Right lobe of liver (tissue), 6 donors: ENCODE data around the gene ADIRF. TPM values are rescaled to one million over a fixed set of nuclear protein-coding genes. Genes with fewer than 3 reads are reported as not detected.
"Not testable (repeated sequence)": the region's sequence is repeated elsewhere in the genome, so short reads cannot be mapped to it uniquely, and the experiment has no call there.

Experiments
- ATAC-seq, 4 donors: fragments of 200-7000 bp; cut with Tn5 transposase; one replicate each; pipeline ENCODE4 v1.9.1; 2020; ENCODE audit warnings: mild to moderate bottlenecking in 4 of 4, moderate library complexity in 4 of 4
- DNase-seq, 3 donors: peaks; one replicate each; pipeline ENCODE4 v3.0.0-alpha.2; 2020
- H3K27ac ChIP-seq, 3 donors: fragments of 200-600 bp; one replicate each; pipeline ENCODE4 v1.8.0; 2022
- H3K27me3 ChIP-seq, 2 donors: fragments of 200-600 bp; one replicate each; pipeline ENCODE4 v1.8.0; 2022
- H3K36me3 ChIP-seq, 4 donors: fragments of 200-600 bp; sonication (generic) in 1 of 4; one replicate each; pipeline versions ENCODE4 v1.5.1 to v1.8.0; 2017 to 2022; ENCODE audit warnings: control low read depth in 1 of 4
- H3K4me1 ChIP-seq, 4 donors: fragments of 200-600 bp; sonication (generic) in 1 of 4; one replicate each; pipeline versions ENCODE4 v1.5.1 to v1.8.0; 2017 to 2022; ENCODE audit warnings: control low read depth in 1 of 4
- H3K4me3 ChIP-seq, 3 donors: fragments of 200-600 bp; one replicate each; pipeline ENCODE4 v1.8.0; 2022
- H3K9me3 ChIP-seq, 4 donors: fragments of 200-600 bp; sonication (generic) in 1 of 4; one replicate each; pipeline versions ENCODE4 v1.5.1 to v1.8.0; 2017 to 2022; ENCODE audit warnings: control low read depth in 1 of 4
- WGBS: methylation state at CpG from one replicate; pipeline ENCODE4 v1.1.6; 2018; ENCODE audit warnings: low coverage, low lambda C conversion rate; ENCODE audit not compliant: insufficient coverage; ENCODE audit errors: missing lambda C conversion rate; 5-methylcytosine and 5-hydroxymethylcytosine counted together
- intact Hi-C, 2 donors: fragments of 100-400 bp; cut with DNase I; formaldehyde crosslinking; loops; one replicate each; pipeline versions ENCODE4 v1.11.2 to v1.14.1; 2022
- small RNA-seq, 2 experiments: library from RNA; depleted of rRNA; stranded (forward); fragments of <200 nt; gene quantifications; one replicate each; pipeline ENCODE3, GENCODE V24; 2016
- total RNA-seq, 6 experiments: library from RNA; depleted of rRNA in 2 of 6; stranded (reverse); fragments of >200 nt in 2 of 6; fragmentation: NEBNext Ultra II Directional in 3 of 6; extraction: Animal tissue kit (Norgen Biotek cat#: 25700) in 3 of 6; gene quantifications; one replicate each; pipeline versions ENCODE4 v1.1.0 to v1.2.4, GENCODE V29; 2016 to 2023
- donor health status: DM: no; HTN: yes; CAD: no.
- donor health status: DM: no; HTN: no; CAD: no.
- donor health status: DM: no; HTN: no; CAD: no.
- donor health status: DM: no; HTN: yes; CAD: no.
- donor health status: DM: no; HTN: yes; CAD: no.

Gene ADIRF
- total RNA-seq, 6 experiments from 2014 or later: 11.1 to 77.6 (median 28.6) TPM

- ATAC-seq, H3K4me1 ChIP-seq, H3K27me3 ChIP-seq, H3K9me3 ChIP-seq, H3K4me3 ChIP-seq, H3K36me3 ChIP-seq, DNase-seq, intact Hi-C loops, H3K27ac ChIP-seq: not testable (repeated sequence)
- 83% methylated on average over 9 of the region's 10 CpGs for WGBS
These were observed 46.9 kb downstream of the ADIRF start for GRCh38 chr10:87014986-87015716.

- H3K27ac ChIP-seq, H3K9me3 ChIP-seq, intact Hi-C loops, ATAC-seq, H3K4me3 ChIP-seq, H3K27me3 ChIP-seq, H3K36me3 ChIP-seq, H3K4me1 ChIP-seq, DNase-seq: not testable (repeated sequence)
- no CpG with 5 or more reads among the region's 6 CpGs for WGBS
These were observed 49.8 kb downstream of the ADIRF start for GRCh38 chr10:87018127-87018526.

GRCh38 chr10:87019066-87019465 lies 50.8 kb downstream of the ADIRF start:
- H3K27ac ChIP-seq, intact Hi-C loops, H3K27me3 ChIP-seq, DNase-seq, ATAC-seq, H3K36me3 ChIP-seq, H3K4me3 ChIP-seq, H3K9me3 ChIP-seq, H3K4me1 ChIP-seq: not testable (repeated sequence)
- WGBS: 67% methylated on average over 1 of the region's 6 CpGs

- H3K36me3 ChIP-seq, DNase-seq, H3K4me3 ChIP-seq, intact Hi-C loops, H3K9me3 ChIP-seq, H3K4me1 ChIP-seq, H3K27me3 ChIP-seq, H3K27ac ChIP-seq, ATAC-seq: not testable (repeated sequence)
- WGBS: no CpG with 5 or more reads among the region's 1 CpG
These were observed 51.2 kb downstream of the ADIRF start for GRCh38 chr10:87019504-87019903.

GRCh38 chr10:87020056-87020455 lies 51.8 kb downstream of the ADIRF start, which contains the start of gene FAM25A:
FAM25A (plus strand) TSS chr10:87020294; CDS start chr10:87020325, 31 bp downstream.
- ATAC-seq, DNase-seq, H3K4me3 ChIP-seq, H3K9me3 ChIP-seq, H3K4me1 ChIP-seq, intact Hi-C loops, H3K36me3 ChIP-seq, H3K27me3 ChIP-seq, H3K27ac ChIP-seq: not testable (repeated sequence)
- WGBS: no CpG with 5 or more reads among the region's 9 CpGs

Small RNA genes within 50 kb of the gene (small RNA-seq; reads per million reads assigned to genes)
- gene BMS1P3 (0 reads per million in 2 experiments), gene FAM25A (0 reads per million in 2 experiments)

Other genes starting within 250 kb of the ADIRF start
- 10 to 100 TPM in 5 of 6 experiments, 1 to 10 TPM in 1; 9.9 to 20.4 (median 12.4) TPM for gene BMPR1A, start 211.9 kb upstream of the ADIRF start, total RNA-seq
- 10 to 100 TPM in 3 of 6 experiments, 1 to 10 TPM in 3; 6.2 to 11.8 (median 9.1) TPM for gene MMRN2, start 10.9 kb upstream of the ADIRF start, total RNA-seq
- 10 to 100 TPM in 2 of 6 experiments, 1 to 10 TPM in 4; 1.1 to 21.2 (median 2.2) TPM for gene SNCG, start 9.9 kb upstream of the ADIRF start, total RNA-seq
- gene FAM25A, start 51.8 kb downstream of the ADIRF start, total RNA-seq: not detected
- 100 to 1,000 TPM; 272 to 652 (median 433) TPM for gene GLUD1, start 126.4 kb downstream of the ADIRF start, total RNA-seq
- gene SHLD2, start 126.7 kb downstream of the ADIRF start, total RNA-seq: 10 to 100 TPM; 22.5 to 33.2 (median 27.2) TPM